OCI-LY1 (cell line): Measurements from ENCODE around the gene IFNA13.

Source experiments
- CTCF ChIP-seq: fragments of 200-600 bp; sonication (generic), shearing (Covaris generic); IDR thresholded peaks from 2 replicates; pipeline ENCODE4 v1.5.1; 2017; ENCODE audit warnings: mild to moderate bottlenecking, antibody characterized with exemption, low read length, moderate library complexity, mixed read lengths
- EZH2 ChIP-seq: fragments of 200-600 bp; sonication (generic), shearing (Covaris generic); IDR thresholded peaks from 2 replicates; pipeline ENCODE4 v1.8.0; 2017; ENCODE audit warnings: borderline replicate concordance, mixed run types, mild to moderate bottlenecking, antibody characterized with exemption, low read length, moderate library complexity, mixed read lengths

- TF ChIP-seq EZH2 (no peak), CTCF (no peak)
Observed at GRCh38 chr9:21412107-21412506, 44.2 kb upstream of the IFNA13 start.
